GM18907 (cell line): ENCODE measurements around the gene OR2T11.
"Not testable (repeated sequence)": the region's sequence is repeated elsewhere in the genome, so short reads cannot be mapped to it uniquely, and the experiment has no call there.

ENCODE experiments used
- ATAC-seq: cut with Tn5 transposase; IDR thresholded peaks from one replicate; pipeline ENCODE4 v1.9.1; 2021; ENCODE audit warnings: mild to moderate bottlenecking, moderate library complexity; ENCODE audit not compliant: unreplicated experiment

Gene OR2T11, protein sequence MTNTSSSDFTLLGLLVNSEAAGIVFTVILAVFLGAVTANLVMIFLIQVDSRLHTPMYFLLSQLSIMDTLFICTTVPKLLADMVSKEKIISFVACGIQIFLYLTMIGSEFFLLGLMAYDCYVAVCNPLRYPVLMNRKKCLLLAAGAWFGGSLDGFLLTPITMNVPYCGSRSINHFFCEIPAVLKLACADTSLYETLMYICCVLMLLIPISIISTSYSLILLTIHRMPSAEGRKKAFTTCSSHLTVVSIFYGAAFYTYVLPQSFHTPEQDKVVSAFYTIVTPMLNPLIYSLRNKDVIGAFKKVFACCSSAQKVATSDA

DNA sequence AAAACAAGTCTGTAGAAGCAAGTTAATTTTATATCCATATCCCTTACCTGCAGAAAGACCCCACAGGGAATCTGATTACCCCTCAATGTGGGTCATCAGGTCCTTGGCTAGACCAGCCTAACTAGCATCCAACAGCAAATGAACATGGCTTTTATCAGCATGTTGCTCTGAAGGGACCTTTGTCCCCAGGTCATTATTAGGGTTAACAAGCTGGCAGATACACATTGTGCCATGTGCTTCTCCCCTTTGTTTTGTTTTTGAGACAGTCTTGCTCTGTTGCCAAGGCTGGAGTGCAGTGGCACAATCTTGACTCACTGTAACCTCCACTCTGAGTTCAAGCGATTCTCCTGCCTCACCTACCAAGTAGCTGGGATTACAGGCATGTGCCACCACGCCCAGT lies at the start of gene OR2T11:
OR2T11 (minus strand) TSS at position 101 of the 400 bp plus-strand sequence. CDS start 7,963 bp downstream, outside the sequence.
- ATAC-seq, result not testable (repeated sequence)

DNA sequence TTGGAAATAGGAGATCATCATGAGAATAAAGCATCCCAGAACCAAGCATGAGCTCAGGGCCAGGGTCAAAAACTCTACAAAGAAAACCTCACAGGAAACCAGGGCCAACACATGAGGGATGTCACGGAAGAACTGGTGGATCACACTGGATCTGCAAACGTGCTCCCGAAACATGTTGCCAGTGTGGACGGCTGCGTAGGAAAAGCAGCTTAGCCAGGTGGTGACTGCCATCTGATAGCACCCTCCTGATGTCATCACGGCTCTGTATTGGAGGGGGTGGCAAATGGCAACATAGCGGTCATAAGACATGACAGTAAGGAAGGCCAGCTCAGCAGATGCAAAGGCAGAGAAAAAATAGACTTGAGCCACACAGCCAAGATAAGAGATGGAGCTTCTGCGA lies 46.8 kb upstream of the OR2T11 start:
- no peak for ATAC-seq

DNA sequence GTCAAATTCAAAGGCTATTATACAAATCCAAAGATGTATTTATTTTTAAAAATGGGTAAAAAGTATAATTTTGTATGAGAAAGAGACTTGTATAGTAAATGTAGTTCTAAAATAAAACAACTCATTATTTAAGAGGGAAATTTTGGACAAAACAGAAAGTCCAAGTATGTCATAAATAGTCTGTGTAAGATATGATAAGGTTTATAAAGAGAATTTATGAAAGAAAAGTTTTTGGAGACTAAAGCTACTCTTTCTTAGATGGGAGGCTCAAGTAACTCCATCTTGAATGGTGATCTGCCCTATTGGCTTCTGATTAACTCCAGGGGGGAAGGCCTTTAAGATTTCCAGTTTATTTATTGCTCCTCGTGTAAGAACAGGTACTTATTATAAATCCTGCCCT lies 35.1 kb upstream of the OR2T11 start:
- ATAC-seq, result no peak

DNA sequence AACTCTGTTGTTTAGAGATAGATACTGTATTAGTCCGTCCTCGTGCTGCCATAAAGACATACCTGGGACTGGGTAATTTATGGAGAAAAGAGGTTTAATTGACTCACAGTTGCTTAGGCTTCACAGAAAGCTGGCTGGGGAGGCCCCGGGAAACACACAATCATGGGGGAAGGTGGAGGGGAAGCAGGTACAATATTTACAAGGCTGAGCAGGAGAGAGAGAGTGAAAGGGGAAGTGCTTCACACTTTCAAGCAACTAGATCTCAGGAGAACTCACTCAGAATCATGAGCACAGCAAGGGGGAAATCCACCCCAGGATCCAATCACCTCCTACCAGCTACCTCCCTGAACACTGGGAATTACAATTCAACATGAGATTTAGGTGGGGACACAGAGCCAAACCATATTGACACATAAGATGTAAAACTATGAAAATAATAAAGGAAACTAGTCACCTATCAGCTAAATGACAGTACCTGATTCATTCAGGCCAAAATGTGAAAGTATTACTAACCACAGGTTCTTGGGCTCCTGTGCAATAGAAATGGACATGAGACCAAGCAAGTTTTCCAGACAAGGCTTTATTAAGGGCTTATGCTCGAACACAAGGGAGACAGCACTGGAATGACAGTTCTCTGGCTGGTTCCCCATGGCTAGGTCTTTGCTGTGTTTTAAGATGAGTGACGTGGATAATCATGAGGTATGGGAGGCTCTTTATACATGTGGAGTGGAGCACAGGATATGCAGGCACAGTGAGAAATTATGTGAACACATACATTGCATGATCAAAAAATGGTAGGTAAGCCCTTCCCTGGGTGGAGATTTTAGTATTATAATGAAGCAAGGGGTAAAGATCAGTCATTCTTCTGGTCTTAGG lies 28.8 kb upstream of the OR2T11 start:
- peak; percentile 98 for ATAC-seq

DNA sequence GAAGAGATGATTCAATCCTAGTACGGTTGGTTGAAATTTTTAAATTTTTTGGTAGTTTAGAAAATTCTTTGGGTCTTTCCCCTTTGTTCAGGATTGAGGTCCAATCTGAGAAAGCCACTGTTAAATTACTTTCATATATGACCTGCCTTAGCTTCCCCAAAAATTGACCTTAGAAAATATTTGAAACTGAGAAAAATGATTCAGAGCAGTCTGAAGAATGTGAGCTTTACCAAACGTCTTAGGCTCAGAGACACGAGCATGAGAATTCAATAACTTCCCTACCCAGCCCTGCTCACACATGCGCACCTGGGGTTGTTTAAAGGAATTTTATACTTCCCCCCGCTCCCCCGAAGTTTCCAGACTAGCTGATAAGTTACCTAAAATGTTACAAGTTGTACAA lies 21.9 kb upstream of the OR2T11 start:
- peak; percentile 65 for ATAC-seq

DNA sequence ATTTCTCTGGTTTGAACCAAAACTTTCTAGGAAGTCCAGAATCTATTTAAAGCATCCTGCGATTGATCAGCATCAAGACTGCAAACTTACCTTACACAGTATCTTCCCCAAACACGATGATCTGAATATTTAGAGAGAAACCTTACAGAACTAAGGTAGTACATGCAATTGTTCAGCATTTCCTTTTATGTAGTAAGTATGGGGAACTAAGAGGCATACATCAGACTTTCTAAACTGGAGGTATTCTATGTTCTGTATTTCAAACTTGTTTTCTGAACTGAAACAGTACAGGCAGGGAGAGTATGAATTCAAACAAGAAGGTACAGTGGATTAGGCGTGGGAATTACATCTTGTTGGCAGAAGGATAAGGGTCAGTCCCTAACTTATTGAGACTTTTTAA lies 20.5 kb upstream of the OR2T11 start, which contains the start of gene OR2T27:
OR2T27 (minus strand) TSS at position 175 of the 400 bp plus-strand sequence. CDS start 4,644 bp downstream, outside the sequence.
- ATAC-seq, result not testable (repeated sequence)

DNA sequence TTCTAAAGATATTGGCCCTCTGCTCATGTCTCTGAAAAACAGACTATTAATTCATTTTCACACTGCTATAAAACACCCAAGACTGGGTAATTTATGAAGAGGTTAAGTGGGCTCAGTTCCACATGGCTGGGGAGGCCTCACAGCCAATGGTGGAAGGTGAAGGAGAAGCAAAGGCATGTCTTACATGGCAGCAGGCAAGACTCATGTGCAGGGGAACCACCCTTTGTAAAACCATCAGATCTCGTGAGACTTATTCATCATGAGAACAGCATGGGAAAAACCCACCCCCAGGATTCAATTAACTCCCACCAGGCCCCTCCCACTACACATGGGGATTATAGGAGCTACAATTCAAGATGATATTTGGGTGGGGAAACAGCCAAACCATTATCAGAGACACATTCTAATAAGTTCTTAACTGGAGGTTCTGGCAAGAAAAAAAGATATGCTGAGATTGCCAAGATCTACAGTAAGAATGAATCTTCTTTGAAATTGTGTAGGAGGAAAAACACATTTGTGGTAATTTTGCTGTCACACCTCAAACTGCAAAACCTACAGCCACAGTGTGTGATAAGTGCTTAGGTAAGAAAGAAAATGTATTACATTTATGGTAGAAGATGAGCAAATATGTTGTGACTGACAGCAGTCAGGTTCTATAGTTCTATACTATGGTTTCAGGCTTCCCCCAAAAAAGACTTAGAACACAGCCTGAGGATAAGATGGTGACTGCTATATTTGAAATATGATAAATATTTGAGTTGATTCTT lies 14.1 kb upstream of the OR2T11 start:
- not testable (repeated sequence) for ATAC-seq

DNA sequence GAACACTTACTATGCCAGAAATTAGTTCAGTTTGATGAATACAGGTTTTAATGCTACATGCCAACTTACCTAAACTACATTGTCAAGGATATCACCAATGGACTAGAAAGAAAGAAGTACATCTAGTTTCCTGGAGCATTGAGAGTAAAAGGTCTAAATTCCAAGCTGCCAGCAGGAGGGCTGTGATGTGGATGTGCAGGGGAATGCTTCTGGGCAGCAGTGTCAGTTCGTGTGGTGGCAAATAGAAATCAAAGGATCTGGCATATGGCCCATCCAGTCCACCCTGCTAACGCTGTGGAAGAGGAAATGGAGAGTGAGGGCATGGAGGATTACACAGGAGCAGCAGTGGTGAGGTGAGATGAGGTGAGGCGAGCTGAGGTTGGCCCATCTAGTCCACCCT lies 10.3 kb upstream of the OR2T11 start, which contains the start of gene OR2T35:
OR2T35 (minus strand) TSS at position 101 of the 400 bp plus-strand sequence. CDS start 6,020 bp downstream, outside the sequence.
- ATAC-seq, result not testable (repeated sequence)

DNA sequence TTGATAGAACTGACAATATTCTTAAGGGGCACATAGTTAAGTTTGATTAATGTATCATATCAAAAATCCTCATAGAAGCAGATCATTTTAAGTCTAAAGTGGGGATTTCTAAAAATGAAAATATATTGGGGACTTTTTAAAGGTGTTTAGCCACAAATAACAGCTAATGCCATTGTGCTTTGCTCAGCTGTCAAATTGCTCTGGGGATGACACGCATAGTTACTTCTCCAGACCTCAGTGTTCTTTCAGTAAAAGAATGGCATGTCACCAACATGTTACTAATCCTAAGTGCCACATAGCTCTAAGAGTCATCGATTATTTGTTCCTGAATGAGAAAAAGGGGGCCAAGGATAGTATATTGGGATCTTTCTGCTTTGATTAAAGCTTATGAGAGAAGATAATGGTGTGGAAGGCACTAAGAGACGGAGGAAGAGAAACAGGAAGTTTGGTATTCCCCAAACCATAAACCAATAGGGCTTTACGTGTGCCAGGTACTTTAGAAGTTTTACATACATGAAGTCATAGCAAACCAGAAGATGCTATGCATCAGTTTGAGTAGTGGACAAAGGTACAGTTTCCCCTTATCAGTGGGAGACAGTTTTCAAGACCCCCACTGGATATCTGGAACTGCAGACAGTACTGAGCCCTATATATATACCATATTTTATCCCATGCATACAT lies 8.2 kb upstream of the OR2T11 start:
- ATAC-seq, result peak; percentile 85

DNA sequence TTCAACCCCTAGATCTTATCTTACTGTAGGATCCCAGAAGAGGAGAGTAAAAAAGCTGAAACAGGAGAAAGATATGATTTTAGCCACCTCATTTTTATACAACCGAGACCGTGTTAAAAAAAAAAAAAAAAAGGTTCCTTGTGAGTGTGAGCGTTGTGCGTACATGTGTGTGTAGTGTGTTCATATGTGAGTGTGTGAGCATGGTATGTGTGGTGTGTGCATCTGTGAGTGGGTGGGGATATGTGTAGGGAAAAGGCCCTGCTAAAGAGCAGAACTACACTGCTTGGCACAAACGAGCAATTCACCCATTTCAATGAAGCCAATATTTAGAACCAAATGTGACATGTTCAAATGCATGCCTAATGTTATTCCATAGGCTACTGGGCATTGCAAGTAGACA lies 6.7 kb upstream of the OR2T11 start:
- ATAC-seq, result not testable (repeated sequence)

DNA sequence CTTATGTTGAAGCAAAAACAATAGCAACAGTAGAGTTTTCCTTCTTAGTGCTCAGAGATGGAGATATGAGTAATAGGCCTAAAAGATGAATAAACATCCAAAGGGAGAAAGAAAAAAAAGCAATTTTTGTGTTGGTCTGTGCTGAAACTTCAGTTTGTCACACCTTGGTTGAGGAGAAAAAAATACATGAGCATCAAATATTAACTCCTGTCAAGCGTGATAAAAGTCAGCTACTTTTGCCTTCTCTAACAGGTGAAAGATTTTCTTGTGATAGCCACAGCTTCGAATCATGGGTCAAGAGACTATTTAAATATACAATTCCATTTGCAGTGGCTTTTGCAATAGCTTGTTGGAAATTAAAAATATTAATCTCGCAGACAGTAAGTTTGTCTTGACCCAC lies 6.0 kb upstream of the OR2T11 start:
- ATAC-seq, result peak; percentile 47

DNA sequence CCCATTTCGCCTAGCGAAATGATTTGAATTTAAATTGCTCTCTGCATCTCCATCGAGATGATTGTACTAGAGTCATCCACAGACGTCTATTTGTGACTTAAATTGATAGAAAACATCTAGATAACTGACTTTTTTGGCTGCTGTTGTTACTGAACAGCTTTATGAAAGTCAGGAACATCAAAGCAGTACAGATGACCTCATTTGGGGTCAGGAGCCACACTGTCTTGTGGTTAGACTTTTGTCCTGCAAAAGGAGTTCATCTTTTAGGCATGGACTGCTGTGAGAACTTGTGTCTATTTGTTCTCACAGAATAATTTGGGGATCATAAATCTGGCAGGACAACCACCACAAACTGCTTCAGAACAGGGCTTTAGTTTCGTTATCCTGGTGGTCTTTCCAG lies 4.8 kb upstream of the OR2T11 start:
- ATAC-seq, result peak; percentile 40

DNA sequence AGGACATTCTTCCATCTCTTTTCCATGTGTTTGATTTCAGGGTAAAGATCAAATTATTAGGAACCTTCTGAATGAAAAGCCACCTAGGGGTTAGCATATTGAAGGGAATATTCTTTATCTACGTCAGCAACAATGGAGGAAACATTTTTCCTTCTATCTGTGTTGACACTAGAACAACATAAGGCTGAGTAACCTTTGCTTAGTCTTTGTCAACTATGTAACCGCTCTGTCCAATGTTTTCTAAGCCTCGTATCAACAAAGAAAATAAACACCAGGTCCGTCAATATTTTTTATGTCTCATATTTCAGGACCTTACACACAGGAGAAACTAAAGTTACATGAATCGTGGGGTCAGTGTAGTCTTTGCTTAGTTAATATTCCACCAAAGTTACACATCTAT lies 1.7 kb upstream of the OR2T11 start:
- ATAC-seq, result not testable (repeated sequence)

DNA sequence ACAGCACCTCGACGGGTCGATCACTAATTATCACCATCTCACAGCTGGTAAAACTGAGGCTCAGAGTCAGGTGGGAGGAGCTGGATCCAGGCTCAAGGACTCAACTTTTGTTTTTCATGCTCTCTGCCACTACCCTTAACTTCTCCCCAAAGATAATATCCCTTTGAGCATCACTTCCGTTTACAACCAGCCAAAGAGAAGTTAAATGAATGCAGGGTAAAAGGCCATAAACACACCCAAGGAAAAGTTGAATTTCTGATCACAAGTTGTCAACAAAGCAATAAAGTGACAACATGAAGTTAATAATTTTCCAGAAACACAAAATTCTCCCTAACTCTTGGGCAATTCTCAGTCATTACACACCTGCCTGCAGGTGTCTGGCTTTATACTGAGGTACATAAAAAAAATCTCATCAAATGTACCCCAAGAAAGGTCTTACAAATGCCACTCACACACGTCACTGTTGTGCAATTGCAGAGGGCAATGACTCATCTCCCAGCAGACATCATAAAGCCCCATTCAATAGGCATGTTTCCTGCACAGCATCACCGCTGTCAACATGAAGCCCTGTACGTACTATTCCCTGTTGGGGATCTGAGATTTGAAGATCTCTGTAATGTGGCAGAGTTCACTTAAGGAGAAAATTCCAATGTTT lies 3.4 kb downstream of the OR2T11 start:
- ATAC-seq, result no peak

DNA sequence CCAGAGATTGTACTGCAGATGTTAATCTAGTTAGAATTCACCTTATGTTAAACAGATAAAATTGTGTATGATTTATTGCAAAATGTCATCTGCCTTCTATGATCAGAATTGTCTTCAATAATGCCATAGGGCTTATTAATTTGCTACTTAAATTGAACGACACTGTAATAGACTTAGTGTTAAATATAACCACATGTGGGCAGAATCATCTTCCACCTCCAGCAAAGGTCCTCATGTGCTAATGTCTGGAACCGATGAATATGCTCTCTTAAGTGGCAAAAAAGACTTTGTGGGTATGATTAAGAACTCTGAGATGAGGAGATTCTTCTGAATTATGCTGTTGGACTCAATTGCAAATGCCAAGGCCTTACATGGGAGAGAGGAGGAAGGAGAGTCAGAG lies 4.3 kb downstream of the OR2T11 start:
- no peak for ATAC-seq

DNA sequence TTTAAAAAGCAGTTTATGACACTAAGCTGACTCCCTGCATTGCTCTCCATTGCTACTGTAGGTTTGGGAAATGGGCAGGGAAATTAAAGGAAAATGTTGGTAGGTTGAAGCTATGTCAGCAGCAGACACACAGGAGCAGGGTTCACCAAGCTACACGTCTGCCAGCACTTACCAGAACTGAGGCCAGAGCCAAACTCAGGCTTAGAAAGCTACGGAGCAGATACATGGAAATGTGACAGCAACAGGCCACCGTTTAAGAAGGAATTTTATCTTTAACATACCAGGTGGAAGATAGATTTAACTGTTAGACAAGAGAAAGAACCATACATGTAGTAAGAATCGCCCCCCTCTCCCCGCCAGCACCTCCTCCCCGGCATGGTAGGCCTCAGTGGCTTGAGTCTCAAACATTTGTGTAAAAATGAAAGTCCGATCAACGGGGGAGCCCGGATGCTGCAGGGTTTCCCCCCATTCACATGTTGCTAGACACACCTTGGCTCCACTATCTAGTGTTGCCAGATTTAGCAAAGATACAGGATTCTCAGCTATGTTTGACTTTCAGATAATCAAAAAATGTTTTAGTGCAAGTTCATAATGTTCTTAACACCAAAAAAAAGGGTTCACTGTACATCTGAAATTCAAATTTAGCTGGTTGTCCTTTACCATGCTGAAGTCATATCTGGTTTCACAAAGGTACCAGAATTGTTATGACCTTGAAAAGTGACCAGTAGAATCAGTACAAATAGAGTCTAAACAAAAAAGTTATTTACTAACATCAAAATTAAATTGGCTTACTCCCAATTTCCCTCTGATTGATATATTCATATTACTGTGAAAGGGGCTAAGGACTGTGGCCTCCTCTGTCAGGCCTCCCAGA lies 6.7 kb downstream of the OR2T11 start:
- ATAC-seq, result peak; percentile 73

DNA sequence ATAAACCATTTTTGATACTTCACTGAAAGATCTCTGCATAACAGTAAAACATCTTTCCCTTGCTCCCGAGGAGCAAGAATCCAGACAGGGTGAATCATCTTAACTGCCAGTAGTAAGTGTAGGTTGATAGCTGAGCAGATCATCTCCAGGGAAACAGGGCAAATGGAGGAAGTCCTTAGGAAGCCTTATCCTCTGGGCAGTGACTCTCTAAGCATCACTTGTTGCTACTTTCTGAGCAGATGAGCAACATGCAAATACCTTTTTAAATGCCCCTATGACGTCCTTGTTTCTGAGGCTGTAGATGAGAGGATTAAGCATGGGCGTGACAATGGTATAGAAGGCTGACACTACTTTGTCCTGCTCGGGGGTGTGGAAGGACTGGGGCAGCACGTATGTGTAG lies 8.9 kb downstream of the OR2T11 start:
- no peak for ATAC-seq

DNA sequence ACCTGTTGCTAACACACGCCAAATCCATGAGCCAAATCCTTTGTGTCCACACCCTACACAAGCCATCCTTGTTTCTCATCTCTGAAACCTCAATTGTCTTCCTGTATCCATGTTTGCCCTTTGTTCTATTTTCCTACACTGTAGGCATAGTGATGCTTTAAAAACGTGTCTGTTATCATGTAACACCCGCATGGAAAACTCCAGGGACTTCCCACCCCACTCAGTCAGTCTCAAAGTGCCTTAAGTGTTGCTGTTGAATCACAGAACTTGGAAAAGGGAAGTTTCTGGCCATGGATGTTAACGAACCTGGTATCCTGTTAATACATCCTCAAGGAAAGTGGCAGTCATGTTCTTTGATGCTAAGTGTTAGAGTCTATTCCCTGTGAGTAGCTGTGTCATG lies 9.7 kb downstream of the OR2T11 start:
- ATAC-seq, result no peak

DNA sequence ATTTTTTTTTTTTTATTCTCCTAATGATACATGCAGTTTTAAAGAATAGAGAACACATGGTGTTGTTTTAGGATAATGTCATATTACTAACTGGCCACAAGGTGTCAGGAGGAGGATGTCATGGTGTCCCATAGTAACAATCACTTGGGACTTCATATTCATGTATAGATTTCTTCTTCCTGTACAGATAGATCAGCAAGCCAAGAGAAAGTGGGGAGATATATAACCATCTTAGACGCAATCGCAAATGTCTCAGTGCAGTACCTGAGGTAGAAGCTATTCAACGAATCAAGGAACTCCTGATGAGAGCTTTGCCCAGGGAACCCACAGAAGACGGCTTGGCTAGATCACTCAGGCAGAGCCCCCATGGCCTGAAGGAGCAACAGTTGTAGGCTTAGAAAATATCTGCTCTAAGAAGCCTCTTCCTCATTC lies 12.3 kb downstream of the OR2T11 start:
- ATAC-seq, result peak; percentile 98
